ENCODE data around the gene IGFBP6.

IGFBP6 gene, protein sequence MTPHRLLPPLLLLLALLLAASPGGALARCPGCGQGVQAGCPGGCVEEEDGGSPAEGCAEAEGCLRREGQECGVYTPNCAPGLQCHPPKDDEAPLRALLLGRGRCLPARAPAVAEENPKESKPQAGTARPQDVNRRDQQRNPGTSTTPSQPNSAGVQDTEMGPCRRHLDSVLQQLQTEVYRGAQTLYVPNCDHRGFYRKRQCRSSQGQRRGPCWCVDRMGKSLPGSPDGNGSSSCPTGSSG

DNA sequence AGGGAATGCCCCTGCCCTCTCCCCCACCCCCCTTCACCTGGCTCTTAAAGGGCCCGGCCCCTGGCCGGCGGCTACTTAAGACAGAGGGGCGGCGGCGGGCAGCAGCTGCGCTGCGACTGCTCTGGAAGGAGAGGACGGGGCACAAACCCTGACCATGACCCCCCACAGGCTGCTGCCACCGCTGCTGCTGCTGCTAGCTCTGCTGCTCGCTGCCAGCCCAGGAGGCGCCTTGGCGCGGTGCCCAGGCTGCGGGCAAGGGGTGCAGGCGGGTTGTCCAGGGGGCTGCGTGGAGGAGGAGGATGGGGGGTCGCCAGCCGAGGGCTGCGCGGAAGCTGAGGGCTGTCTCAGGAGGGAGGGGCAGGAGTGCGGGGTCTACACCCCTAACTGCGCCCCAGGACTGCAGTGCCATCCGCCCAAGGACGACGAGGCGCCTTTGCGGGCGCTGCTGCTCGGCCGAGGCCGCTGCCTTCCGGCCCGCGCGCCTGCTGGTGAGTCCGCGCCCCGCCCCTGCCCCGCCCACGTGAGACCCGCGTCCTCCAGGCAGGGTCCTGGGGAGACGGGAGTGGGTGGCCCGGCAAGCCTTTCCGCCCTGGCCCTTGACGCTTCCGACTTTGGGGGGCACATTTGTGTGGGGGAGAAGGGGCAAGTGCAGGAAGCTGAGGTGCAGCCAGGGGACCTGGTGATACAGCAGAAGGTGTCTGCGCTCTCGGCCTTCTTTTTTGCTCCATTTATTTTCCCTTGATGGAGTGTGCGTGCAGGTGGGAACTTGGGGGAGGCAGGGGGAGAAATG, at the start of gene IGFBP6:
TSS of gene IGFBP6 (plus strand) at position 104 of the 790 bp plus-strand sequence. CDS start at position 155, 51 bp downstream.
- DNase-seq, result peak; percentile 48

DNA sequence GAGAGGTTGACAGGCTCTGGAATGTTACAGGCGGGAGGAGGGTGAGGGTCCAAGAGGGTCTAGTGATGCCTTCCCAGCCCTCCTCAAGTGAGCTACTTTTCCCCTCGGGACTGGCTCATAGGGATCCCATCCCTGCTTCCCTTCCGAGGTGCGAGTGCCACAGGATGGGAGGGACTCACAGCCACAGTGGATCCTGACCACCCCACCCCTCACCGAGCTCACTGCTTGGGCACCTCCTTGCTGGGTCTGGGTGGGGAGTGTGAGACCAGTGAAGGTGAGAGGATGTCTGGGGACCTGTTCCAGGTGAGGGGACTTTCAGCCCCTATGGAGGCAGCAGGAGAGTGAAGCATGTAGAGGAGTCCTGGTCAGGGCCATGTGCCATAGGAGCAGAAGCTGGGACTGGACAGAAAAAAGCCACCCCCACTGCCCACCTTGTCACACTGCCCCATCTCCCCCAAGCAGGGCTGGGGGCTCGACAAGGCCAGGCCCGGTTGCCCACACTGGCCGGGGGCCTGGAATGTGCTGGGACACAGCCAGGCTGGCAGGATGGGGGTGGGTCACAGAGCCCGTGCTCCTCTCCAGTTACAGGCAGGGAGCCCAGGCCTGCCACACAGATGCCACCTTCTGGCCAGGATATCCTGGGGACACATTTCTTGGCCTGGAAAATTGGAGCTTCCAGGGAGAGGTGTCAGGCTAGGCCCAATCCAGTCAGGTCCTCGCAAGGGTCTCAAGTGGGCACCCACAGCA, 49.3 kb upstream of the IGFBP6 start:
- DNase-seq, result no peak

DNA sequence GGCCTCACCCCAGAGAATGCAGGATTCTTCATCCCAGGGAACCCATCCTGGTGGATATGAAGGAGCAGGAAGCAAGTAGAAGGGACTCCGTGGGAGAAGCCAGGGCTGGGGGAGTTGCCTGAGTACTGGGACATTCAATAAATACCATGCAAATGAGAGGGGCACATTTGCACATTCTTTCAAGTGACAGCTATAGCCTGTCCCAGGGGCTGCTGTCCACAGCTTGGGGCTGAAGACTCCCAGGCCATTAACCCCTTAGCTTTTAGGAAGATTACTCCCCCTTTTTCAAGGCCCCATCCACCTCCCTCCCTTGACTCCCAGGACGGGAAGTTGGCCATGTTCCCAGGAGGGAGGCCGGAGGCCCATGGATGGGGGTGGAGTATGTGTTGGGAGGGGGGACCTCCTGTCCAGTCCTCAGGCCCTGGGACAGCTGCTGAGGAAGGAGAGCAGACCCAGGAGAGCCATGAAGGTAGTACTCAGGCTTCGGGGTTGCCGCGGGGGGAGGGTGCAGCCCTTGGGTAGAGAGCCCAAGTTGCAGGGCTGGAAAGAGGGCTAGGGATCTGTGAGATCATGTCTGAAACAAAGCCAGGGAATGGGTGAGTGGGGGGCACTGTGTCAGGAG, 48.6 kb upstream of the IGFBP6 start:
- DNase-seq, result no peak

DNA sequence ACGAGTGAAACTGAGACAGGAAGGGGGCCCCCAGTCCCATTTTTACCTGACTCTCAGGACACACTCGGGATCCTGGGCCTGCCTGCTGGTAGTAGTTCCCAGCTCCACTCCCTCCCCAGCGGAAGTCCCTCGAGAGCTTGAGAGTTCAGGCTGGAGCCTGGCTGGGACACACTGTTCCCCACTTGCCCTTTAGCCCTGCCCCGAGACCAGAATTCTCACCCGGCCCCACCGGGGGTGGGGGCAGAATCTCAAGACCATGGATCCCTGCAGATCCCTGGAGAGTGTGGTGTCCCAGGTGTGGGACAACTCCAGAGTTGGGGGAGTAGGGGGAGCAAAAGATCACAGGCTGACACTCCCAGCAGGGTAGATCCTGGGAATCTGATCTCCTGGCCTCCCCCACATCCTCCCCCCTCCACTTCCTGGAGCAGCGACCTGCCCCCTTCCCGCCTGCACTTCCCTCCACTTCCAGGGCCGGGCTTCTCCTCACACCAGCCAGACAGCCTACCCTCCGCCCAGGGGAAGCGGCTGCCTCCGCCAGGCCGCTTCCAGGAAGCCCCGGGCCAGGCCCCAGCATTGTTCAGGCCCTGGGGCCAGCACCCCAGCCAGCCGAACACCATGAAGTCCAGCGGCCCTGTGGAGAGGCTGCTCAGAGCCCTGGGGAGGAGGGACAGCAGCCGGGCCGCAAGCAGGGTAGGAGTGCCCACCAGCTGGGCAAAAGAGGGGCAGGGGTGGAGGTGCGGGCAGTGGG, 47.7 kb upstream of the IGFBP6 start, which contains the start of gene TNS2:
TSS of gene TNS2 (plus strand) at position 495 of the 748 bp plus-strand sequence. CDS start at position 616, 121 bp downstream.
- no peak for DNase-seq

DNA sequence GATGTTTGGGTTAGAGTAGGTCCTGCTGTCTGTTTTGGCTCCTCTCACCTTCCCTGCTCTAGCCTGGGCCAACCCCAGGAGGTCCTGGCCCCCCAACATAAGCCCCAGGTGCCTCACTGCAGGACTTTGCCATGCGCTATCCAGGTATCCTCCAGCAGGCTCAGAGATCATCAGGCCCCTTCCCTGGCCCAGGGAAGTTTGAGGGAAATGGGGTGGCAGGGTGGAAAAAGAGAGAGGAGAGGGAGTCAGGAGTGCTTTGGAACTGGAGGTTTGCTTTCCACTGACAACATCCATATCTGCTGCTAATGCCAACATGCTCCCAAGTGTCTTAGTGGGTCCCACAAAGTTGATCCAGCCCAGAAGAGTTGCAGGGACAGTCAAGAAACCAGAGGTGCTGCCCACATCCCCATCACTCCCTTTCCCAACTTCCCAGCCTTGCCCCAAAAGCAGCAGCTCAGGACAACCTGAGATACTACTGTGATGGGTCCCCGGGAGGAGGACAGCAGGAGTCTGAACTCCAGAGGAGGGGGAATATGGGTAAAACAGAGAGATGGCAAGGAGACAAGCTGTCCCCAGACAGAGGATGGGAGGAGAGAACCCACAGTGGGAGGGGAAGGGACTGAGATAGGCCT, 46.9 kb upstream of the IGFBP6 start:
- no peak for DNase-seq

DNA sequence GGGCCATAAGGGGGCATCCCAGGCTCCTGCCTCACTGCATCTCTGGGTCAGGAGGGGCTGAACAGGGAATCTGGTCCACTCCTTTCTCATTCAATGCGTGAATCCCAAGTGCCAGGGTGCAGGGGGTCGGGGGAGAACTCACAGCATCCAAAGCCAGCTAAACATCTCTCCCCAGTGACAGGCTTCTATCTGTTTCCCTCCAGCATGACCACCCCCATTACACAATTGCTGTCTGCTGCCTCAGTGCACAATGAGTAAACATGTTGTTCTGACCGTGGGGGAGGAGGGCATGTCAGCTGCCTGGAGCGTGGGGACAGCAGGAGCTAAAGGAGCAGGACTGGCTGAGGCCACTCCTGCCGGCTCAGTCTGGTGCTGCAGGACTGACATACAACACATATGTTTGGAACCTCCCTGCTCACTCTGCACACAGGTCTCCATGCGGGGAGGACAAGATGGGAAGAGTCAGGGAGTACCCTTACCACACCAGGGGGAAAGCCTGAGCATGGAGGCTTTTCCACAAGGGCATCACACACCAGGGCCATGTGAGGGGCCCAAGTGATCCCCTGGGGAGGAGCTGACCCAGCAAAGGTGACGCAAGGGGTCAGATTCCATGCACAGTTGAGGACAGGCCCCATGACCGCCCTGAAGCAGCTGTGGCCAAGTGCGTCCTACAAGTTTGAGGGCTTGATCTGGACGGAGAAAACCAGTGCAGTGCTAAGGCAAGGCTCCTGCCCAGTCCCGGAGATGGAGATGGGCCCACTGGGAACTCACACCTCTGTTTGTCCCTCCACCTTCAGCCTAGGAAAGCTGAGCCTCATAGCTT, 46.2 kb upstream of the IGFBP6 start:
- DNase-seq, result no peak

DNA sequence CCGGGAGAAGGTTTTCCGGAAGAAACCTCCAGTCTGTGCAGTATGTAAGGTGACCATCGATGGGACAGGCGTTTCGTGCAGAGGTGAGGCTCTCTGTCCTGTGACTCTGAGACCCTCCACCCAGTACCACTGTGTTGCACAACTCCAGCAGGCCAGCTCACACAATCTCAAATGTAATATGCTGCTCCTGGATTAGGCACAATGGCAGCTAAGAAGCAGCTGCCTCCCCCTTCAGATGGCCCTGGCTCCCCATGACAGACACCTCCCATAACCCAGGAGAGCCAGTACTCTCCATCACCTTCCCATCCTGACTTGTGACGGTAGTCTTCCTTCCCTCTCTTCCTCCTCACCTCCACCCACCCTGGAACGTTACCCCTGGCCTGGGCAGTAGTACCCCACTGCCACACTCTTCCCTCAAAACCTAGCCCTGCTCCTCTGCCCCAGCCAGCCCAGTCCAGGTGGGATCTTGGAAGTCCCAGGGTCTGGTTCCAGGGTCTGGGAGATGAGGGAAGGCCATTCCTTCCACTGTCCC, 45.5 kb upstream of the IGFBP6 start:
- no peak for DNase-seq

DNA sequence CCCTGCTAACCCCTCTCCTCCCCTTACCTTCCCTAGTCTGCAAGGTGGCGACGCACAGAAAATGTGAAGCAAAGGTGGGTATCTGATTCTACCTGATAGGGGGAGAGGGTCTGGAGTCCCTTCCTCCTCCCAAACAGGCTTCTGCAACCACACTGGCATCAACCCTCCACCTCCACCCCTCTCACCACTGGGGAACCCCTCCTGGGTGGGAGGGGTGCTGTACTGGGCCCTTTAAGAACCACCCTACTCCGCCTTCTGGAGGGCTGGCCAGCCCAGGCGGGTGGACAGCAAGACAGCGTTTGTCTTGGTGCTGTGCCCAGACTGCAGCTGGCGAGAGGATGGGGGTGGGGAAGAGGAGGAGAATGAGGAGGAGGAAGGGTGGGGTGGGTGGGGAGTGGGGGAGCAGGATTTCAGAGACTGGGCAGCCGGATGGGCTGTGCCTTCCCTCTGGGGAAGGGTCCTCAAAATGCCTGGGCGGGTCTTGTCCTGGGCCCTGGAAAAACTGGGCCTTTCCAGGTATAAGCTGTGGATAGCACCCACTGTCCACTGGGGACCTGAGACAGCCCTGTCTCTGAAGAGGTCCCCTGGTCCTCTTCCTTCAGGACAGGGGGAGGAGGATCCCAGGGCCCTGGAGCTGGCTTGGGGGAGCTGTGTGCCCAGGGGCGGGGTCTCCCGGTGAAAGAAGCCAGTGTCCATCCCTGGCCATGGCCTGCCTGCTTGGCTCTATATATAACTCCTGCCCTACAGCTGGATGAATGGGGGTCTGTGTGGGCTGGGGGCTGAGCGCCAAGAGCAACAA, 44.8 kb upstream of the IGFBP6 start:
- DNase-seq, result no peak

DNA sequence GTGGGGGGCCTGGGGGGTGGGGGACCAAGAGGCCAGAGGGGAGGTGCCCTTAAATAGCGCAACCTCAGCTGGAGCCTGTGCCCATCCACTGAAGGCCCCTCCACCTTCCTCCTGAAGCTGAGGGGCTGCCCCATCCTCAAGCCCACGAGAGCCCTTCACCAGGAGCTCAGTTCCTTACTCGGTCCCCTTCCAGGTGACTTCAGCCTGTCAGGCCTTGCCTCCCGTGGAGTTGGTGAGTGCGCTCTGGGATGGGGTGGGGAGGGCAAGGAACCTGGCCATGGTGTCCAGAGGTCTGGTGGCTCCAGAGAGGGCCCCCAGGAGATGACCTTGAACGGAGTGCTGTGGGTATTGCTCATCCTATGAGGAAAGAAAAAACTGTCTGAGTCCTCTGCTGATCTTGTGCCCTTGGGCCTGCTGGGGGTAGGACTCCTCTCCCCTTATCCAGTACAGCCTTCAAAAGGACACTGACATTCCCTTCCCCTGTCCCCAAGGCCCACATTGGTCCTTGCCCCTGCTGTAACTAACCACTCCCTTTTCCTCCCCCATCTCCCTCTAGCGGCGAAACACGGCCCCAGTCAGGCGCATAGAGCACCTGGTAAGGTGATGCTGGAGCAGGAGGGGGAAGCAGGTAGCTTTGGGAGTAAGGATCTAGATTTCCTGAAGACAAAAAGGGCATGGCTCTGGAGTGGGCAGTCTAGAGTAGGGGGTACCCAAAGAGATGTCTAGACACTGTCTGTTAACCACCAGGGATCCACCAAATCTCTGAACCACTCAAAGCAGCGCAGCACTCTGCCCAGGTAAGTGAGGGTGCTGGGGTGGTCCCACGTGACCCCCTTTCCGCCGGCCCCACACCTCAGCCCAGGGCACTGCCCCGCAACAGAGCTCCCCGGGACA, 44.0 kb upstream of the IGFBP6 start:
- DNase-seq, result peak; percentile 64

DNA sequence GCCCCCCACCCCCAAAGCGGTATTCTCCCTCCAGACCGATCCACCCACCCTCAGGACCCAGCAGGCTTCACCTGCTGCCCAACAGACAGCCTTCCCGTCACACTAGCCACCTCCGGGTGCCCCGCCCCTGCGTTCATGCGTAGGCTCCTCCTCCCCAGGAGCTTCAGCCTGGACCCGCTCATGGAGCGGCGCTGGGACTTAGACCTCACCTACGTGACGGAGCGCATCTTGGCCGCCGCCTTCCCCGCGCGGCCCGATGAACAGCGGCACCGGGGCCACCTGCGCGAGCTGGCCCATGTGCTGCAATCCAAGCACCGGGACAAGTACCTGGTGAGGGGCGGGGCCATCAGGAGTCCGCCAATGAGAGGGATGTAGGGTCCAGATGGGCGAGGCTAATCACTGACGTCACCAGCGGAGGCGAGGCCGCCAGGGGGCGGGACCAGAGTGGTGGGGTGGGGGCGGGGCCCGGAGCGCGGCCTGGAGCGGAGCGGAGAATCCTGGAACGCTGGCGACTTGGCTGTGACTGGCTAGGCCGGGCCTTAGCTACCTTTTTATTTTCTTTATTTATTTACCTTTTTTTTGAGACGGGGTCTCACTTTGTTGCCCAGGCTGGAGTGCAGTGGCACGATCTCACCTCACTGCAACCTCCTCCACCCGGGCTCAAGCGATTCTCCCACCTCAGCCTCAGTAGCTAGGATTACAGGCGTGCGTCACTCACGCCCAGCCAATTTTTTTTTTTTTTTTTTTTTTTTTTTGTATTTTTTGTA, 43.2 kb upstream of the IGFBP6 start:
- peak; percentile 91 for DNase-seq

DNA sequence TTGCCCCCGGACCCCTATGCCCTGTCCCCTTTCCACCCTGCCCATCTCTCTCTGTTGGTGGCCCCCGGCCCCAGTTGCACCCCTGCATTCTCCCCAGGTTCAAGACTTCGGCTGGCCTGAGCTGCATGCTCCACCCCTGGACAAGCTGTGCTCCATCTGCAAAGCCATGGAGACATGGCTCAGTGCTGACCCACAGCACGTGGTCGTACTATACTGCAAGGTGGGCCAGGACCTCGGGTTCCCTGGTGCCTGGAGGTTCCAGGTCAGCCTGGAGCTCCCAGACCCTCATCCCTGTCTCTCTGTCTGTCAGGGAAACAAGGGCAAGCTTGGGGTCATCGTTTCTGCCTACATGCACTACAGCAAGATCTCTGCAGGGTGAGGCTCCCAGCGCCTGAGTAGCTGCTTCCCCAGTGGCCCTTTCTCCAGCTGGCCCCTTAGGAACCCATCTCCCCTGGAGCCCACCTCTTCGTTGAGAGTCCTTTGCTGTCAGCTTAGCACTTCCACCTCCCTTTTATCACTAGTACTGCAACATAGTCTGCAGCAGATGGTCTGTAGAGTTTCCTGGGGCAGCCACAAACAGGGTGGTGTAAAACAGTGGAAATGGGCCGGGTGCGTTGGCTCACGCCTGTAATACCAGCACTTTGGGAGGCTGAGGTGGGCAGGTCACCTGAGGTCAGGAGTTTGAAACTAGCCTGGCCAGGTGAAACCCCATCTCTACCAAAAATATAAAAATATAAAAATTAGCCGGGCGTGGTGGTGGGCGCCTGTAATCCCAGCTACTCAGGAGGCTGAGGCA, 41.8 kb upstream of the IGFBP6 start:
- DNase-seq, result no peak

DNA sequence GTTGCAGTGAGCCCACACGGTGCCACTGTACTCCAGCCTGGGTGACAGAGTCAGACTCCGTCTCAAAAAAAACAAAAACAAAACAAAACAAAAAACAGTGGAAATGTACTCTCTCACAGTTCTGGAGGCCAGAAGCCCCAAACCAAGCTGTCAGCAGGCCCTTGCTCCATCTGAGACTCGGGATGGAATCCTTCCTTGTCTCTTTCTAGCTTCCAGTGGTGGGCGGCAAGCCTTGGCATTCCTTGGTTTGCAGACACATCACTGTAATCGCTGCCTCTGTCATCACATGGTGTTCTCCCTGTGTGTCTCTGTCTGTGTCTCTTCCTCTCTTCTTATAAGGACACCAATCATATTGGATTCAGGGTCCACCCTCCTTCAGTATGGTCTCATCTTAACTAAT, 41.2 kb upstream of the IGFBP6 start:
- no peak for DNase-seq

DNA sequence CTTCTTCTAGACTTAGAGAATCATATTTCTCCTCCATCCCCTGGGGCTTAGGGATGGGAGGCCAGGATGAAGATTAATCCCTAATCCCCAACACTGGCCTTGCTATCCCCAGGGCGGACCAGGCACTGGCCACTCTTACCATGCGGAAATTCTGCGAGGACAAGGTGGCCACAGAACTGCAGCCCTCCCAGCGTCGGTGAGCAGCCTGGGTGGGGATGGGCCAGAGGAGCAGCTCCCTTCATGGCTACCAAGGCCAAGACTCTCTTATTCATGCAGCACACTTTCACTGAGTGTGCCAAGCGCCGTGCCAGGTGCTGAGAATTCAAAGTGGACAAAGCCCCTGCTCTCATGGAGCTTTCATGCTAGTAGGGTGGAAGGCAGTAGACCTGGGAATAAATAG, 40.6 kb upstream of the IGFBP6 start:
- no peak for DNase-seq

DNA sequence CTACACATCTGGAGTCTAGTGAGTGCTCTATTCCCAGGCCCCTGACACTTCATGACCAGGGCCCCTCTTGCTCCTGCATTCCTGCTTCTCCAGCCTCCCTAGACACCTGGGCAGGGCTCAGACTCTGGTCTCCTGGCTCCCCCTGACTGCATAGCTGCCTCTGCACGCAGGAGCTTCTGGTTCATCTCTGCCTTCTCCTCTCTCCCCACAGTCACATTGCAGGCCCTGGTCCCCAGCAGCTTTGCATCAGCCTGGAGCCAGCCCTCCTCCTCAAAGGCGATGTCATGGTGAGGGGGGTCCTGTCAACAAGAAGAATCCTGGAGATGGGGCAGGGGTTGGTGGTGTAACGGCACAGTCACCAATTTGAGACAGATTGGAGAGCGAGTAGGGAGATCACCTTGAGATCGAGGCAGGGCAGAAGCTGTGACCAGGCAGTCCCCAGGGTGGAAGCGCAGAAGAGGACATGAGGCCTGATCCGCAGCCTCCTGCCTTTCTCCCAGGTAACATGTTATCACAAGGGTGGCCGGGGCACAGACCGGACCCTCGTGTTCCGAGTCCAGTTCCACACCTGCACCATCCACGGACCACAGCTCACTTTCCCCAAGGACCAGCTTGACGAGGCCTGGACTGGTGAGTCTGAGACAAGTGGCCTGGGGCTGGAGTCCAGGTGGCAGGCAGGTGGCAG, 39.5 kb upstream of the IGFBP6 start:
- no peak for DNase-seq

DNA sequence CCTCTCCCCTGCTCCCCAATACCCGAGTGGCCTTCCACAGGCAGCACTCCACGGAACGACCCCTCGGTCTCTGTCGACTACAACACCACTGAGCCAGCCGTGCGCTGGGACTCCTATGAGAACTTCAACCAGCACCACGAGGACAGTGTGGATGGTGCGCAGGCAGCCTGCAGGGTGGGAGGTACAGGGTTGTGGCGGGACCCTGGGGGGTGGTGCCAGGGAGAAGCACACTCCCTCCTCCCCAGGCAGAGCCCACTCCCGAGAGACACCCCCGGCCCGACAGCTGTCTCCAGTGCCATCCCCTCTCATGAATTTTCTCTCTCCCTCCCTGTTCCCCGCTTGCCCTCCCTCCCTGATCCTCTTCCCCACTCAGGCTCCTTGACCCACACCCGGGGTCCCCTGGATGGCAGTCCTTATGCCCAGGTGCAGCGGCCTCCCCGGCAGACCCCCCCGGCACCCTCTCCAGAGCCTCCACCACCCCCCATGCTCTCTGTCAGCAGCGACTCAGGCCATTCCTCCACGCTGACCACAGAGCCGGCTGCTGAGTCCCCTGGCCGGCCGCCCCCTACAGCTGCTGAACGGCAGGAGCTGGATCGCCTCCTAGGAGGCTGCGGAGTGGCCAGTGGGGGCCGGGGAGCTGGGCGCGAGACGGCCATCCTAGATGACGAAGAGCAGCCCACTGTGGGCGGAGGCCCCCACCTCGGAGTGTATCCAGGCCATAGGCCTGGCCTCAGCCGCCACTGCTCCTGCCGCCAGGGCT, 38.6 kb upstream of the IGFBP6 start:
- no peak for DNase-seq

Data from activated CD8-positive, alpha-beta memory T cell treated with anti-CD3 and anti-CD28 coated beads, Interleukin-2, amount 50 U/mL, for 4 hours (primary cell).